Testis (tissue), 3 donors: Measurements from ENCODE around the gene KCNA1. TPM values are rescaled to one million over a fixed set of nuclear protein-coding genes. Genes with fewer than 3 reads are reported as not detected.

Source experiments
- DNase-seq: peaks from one replicate; pipeline ENCODE4 v3.0.0-alpha.2; 2019
- H3K27ac ChIP-seq, 2 donors: fragments of 200-600 bp; sonication (generic); one replicate each; pipeline ENCODE4 v1.5.1; 2019
- H3K27me3 ChIP-seq: fragments of 200-600 bp; sonication (generic); one replicate; pipeline ENCODE4 v1.5.1; 2019
- H3K36me3 ChIP-seq: fragments of 200-600 bp; sonication (generic); one replicate; pipeline ENCODE4 v1.5.1; 2017; ENCODE audit warnings: low read depth; ENCODE audit errors: missing control alignments
- H3K4me1 ChIP-seq: fragments of 200-600 bp; sonication (generic); one replicate; pipeline ENCODE4 v1.5.1; 2019
- H3K4me3 ChIP-seq, 2 donors: fragments of 200-600 bp; sonication (generic); one replicate each; pipeline ENCODE4 v1.5.1; 2017 to 2019
- H3K9me3 ChIP-seq: fragments of 200-600 bp; sonication (generic); one replicate; pipeline ENCODE4 v1.5.1; 2017
- POLR2A ChIP-seq: fragments of 450-650 bp; IDR thresholded peaks from one replicate; pipeline ENCODE4 v1.6.1; 2017; ENCODE audit warnings: antibody characterized with exemption, mild to moderate bottlenecking, moderate library complexity
- WGBS, 2 donors: methylation state at CpG; one replicate each; pipeline ENCODE4 v1.1.5; 2018; 5-methylcytosine and 5-hydroxymethylcytosine counted together
- intact Hi-C: fragments of 100-400 bp; cut with DNase I; formaldehyde crosslinking; loops from one replicate; pipeline ENCODE4 v1.15.1; 2023; ENCODE audit warnings: low total_unique reads
- polyA plus RNA-seq: library from polyadenylated mRNA; stranded (reverse); fragments of 350-450 nt; fragmentation: Illumina TruSeq; extraction: RNeasy Lipid Tissue Mini Kit (QIAGEN cat#74804); gene quantifications from one replicate; pipeline ENCODE4 v1.2.3, GENCODE V29; 2014; ENCODE audit warnings: low read depth, low replicate concordance; ENCODE audit not compliant: insufficient read depth
- total RNA-seq, 2 donors: library from RNA; depleted of rRNA; stranded (reverse); fragments of >200 nt; gene quantifications; one replicate each; pipeline ENCODE4 v1.2.3, GENCODE V29; 2016
- TF ChIP-seq, protein P1 (sequence below), 3 experiments: fragments of 450-650 bp in 2 of 3; fragments of 200-600 bp in 1 of 3; sonication (generic) in 1 of 3; IDR thresholded peaks; one replicate each; pipeline ENCODE4 v1.5.1; 2016 to 2019; ENCODE audit warnings: antibody characterized with exemption in 3 of 3, mild to moderate bottlenecking in 2 of 3, moderate library complexity in 1 of 3

KCNA1 gene
- total and polyA plus RNA-seq, 3 donors from 2014 or later, result 0.08 to 0.13 TPM; not detected in 1

GRCh38 chr12:4956054-4956453, 46.3 kb downstream of the KCNA1 start:
- TF ChIP-seq, protein P1, sequence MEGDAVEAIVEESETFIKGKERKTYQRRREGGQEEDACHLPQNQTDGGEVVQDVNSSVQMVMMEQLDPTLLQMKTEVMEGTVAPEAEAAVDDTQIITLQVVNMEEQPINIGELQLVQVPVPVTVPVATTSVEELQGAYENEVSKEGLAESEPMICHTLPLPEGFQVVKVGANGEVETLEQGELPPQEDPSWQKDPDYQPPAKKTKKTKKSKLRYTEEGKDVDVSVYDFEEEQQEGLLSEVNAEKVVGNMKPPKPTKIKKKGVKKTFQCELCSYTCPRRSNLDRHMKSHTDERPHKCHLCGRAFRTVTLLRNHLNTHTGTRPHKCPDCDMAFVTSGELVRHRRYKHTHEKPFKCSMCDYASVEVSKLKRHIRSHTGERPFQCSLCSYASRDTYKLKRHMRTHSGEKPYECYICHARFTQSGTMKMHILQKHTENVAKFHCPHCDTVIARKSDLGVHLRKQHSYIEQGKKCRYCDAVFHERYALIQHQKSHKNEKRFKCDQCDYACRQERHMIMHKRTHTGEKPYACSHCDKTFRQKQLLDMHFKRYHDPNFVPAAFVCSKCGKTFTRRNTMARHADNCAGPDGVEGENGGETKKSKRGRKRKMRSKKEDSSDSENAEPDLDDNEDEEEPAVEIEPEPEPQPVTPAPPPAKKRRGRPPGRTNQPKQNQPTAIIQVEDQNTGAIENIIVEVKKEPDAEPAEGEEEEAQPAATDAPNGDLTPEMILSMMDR (IDR thresholded peaks at IDR 0.05), result no peak
- TF ChIP-seq POLR2A, result no peak
- 35 to 47% methylated on average over 2 of the region's 2 CpGs for WGBS, 2 donors
- Histone ChIP-seq H3K4me3 (no peak overlapping the region), H3K27ac (no peak overlapping the region), H3K4me1 (no peaks in the 10 kb centered on the region), H3K27me3 (no peaks in the 10 kb centered on the region), H3K9me3 (no peaks in the 10 kb centered on the region), H3K36me3 (no peaks in the 10 kb centered on the region)
- intact Hi-C loops, result no loop called here
- no peak for DNase-seq

GRCh38 chr12:4956968-4957367, 47.3 kb downstream of the KCNA1 start:
- H3K27me3 ChIP-seq, result no peaks in the 10 kb centered on the region
- no peaks in the 10 kb centered on the region for H3K4me1 ChIP-seq
- no peak overlapping the region for H3K27ac ChIP-seq
- H3K36me3 ChIP-seq, result no peaks in the 10 kb centered on the region
- DNase-seq, result no peak
- WGBS, 2 donors, result 79 to 92% methylated on average over 8 to 11 of the region's 11 CpGs
- no peak overlapping the region for H3K4me3 ChIP-seq
- no peak for TF ChIP-seq POLR2A
- TF ChIP-seq, protein P1 (IDR thresholded peaks at IDR 0.05), result no peak
- intact Hi-C loops, result no loop called here
- H3K9me3 ChIP-seq, result no peaks in the 10 kb centered on the region

DNA sequence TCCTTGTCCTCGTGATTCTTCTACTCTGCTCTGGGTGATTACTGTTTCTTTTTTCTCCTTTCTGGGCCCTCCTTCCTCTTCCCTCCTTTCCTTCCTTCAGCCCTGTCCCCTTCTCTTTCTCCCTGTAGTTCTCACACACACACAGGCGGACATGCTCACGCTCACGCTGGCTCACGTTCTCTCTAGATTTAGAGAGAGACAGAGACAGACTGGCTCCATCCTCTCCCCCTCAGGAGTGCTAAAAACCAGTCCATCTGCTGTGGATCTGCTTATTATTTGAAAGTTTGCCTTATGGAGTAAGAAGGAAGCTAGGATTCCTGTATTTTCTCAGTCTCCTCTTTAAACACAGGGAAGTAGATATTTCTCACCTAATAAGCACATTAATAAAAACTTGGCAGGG, 48.1 kb downstream of the KCNA1 start:
- Histone ChIP-seq H3K4me1 (no peaks in the 10 kb centered on the region), H3K27ac (no peak overlapping the region), H3K9me3 (no peaks in the 10 kb centered on the region), H3K4me3 (no peak overlapping the region), H3K27me3 (no peaks in the 10 kb centered on the region), H3K36me3 (no peaks in the 10 kb centered on the region)
- intact Hi-C loops, result no loop called here
- no peak for DNase-seq
- TF ChIP-seq POLR2A, result no peak
- TF ChIP-seq, protein P1 (IDR thresholded peaks at IDR 0.05), result no peak
- WGBS, 2 donors, result 76 to 81% methylated on average over 5 of the region's 5 CpGs

DNA sequence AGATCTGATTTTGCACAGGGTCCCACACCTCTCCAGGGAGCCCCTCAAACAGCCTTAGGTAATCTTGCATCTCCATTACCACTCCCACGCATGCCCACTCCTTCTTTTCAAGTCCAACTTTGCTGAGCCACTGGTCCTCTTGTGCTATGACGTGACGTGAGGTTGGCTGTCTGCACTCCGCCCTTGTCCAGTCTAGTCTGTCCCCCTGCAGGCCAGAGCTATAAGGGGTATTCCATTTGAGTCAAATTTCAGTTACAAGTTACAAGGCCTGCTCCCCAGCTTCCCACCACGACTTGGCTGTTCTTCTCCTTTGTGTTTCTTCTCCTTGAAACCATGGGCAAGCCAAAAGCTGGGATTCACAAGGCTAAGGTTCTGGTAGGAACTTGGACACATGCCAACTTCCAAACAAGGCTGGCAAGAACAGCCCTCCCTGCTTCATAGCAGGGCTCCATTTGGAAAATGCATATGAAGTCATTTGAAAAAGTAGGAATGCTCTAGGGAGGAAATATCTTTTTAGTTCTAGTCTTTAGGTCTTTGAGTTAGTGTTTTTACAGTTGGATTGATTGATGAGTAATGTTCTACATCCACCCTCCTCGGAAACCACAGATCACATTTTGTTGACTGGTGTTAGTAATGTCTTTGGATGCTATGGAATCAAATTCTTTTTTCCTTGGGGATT, 49.1 kb downstream of the KCNA1 start:
- H3K4me1 ChIP-seq, result no peaks in the 10 kb centered on the region
- TF ChIP-seq, protein P1 (IDR thresholded peaks at IDR 0.05), result no peak
- no peak for TF ChIP-seq POLR2A
- no peaks in the 10 kb centered on the region for H3K27me3 ChIP-seq
- DNase-seq, result no peak
- no peak overlapping the region for H3K27ac ChIP-seq
- H3K9me3 ChIP-seq, result no peaks in the 10 kb centered on the region
- 85% methylated on average over 6 of the region's 6 CpGs for WGBS, 2 donors
- intact Hi-C loops, result no loop called here
- H3K4me3 ChIP-seq, result no peak overlapping the region
- H3K36me3 ChIP-seq, result no peaks in the 10 kb centered on the region

GRCh38 chr12:4959381-4959780, 49.7 kb downstream of the KCNA1 start:
- 81 to 83% methylated on average over 4 of the region's 4 CpGs for WGBS, 2 donors
- intact Hi-C loops, result no loop called here
- DNase-seq, result no peak
- H3K4me3 ChIP-seq, result no peak overlapping the region
- no peaks in the 10 kb centered on the region for H3K36me3 ChIP-seq
- no peaks in the 10 kb centered on the region for H3K4me1 ChIP-seq
- no peaks in the 10 kb centered on the region for H3K9me3 ChIP-seq
- no peaks in the 10 kb centered on the region for H3K27me3 ChIP-seq
- TF ChIP-seq POLR2A, result no peak
- TF ChIP-seq, protein P1 (IDR thresholded peaks at IDR 0.05), result no peak
- no peak overlapping the region for H3K27ac ChIP-seq
